ENCODE data around the gene CIAO3.

The CIAO3 gene

DNA sequence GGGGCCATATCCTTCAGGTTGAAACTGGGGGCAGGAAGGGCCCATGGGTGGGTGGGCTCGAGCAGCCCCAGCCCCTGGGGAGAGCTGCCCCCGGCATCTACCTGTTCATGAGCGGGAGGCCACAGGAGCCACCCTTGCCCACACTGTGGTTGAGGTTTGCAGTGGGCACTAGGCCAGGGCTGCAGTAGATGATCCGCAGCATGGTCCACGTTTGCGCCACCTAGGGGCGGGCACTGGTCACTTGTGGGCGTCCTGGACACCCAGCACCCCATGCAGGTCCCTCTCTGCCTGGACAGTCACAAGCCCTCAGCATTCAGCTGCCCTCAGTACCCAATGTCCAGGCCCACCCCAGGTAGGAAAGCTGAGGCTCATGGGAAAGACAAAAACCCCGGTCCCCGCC, 54.8 kb downstream of the CIAO3 start:
- no peaks in the 10 kb centered on the region for H3K27me3 ChIP-seq (ENCODE audit: insufficient read depth, poor library complexity, severe bottlenecking)
- peaks cover 13% of the 10 kb centered on the region for H3K4me1 ChIP-seq (ENCODE audit: insufficient read depth, poor library complexity, severe bottlenecking)
- TF ChIP-seq, protein P1, sequence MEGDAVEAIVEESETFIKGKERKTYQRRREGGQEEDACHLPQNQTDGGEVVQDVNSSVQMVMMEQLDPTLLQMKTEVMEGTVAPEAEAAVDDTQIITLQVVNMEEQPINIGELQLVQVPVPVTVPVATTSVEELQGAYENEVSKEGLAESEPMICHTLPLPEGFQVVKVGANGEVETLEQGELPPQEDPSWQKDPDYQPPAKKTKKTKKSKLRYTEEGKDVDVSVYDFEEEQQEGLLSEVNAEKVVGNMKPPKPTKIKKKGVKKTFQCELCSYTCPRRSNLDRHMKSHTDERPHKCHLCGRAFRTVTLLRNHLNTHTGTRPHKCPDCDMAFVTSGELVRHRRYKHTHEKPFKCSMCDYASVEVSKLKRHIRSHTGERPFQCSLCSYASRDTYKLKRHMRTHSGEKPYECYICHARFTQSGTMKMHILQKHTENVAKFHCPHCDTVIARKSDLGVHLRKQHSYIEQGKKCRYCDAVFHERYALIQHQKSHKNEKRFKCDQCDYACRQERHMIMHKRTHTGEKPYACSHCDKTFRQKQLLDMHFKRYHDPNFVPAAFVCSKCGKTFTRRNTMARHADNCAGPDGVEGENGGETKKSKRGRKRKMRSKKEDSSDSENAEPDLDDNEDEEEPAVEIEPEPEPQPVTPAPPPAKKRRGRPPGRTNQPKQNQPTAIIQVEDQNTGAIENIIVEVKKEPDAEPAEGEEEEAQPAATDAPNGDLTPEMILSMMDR (IDR thresholded peaks at IDR 0.05; ENCODE audit: poor library complexity, severe bottlenecking): peak; percentile 56
- DNase-seq (ENCODE audit: low spot score) (no peak), ATAC-seq (ENCODE audit: low read depth) (no peak)
- no peak overlapping the region for H3K27ac ChIP-seq (ENCODE audit: poor library complexity, severe bottlenecking)
- peaks cover 44% of the 10 kb centered on the region for H3K36me3 ChIP-seq (ENCODE audit: low read depth)
- H3K4me3 ChIP-seq (ENCODE audit: severe bottlenecking): no peak overlapping the region
- H3K9me3 ChIP-seq (ENCODE audit: severe bottlenecking): no peaks in the 10 kb centered on the region

DNA sequence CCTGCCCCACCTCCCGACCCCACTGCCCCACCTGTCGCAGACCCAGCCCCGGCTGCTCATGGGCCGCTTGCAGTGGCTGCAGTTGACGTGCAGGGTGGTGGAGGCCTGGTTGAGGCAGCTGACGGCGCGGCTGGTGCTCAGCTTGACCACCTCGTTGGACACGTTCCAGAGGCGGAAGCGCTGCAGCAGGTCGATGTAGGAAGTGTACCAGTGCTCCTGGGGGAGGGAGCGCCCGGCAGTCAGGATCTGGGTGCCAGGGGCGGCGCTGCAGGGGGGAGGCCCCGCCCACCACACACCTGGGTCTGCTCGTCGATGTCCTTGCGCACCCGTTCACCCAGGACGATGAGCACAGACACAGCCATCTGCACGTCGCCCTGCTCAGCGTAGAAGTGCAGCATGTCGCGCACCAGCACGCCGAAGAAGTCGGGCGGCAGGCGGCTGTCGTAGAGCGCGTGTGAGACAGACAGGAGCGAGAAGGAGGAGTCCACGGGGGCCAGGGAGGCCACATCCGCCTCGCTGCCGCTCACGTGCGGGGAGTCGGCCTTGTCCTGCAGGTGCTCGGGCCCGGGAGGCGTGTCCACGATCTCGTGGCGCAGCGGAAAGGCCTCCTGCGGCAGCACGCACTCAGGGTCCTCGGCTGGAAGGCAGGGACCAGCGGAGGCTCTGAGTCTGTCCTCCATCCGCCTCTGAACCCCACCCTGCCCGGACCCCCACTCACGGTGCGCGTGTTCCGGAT, 55.7 kb downstream of the CIAO3 start:
- Histone ChIP-seq H3K27me3 (ENCODE audit: insufficient read depth, poor library complexity, severe bottlenecking) (no peaks in the 10 kb centered on the region), H3K4me1 (ENCODE audit: insufficient read depth, poor library complexity, severe bottlenecking) (peaks cover 13% of the 10 kb centered on the region), H3K36me3 (ENCODE audit: low read depth) (peaks cover 44% of the 10 kb centered on the region), H3K9me3 (ENCODE audit: severe bottlenecking) (no peaks in the 10 kb centered on the region), H3K27ac (ENCODE audit: poor library complexity, severe bottlenecking) (peak overlapping the region; percentile 77), H3K4me3 (ENCODE audit: severe bottlenecking) (no peak overlapping the region)
- no peak for ATAC-seq (ENCODE audit: low read depth)
- TF ChIP-seq, protein P1 (IDR thresholded peaks at IDR 0.05; ENCODE audit: poor library complexity, severe bottlenecking): no peak
- DNase-seq (ENCODE audit: low spot score): no peak

DNA sequence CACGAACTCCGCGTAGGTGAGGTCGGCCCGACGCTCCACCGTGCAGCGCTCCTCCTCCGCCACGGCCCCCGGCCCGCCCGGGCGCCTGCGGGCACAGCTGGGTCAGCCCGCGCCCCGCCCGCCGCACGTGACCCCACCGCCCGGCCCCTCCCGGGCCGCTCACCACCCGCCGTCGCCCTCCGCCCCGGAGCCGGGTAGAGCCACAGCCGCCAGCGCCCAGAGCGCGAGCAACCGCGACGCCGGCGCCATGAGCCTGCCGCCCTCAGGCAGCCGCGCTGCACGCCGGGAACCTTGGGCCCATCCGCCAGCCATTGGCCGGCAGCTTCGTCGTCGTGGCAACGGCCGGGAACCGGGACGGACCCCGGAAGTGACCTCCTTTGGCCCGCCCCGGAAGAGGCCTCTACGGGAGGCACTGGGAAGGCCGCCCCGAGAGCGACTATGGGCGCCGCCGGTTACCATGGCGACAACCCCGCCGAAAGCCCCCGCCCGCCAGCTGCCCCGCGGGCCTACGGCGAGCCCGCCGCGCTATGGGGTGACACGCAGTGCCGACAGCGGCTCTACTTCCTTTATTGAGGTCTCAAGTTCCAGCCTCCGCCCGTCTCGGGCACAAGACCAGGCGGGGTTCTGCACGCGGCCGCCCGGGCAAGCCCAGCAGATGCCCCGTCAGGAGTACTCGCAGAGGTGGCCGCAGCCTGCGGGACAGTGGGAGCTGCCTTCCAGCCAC, 56.6 kb downstream of the CIAO3 start, which contains the start of gene JMJD8:
Gene JMJD8, minus strand, starts transcription at position 264 of the 724 bp plus-strand sequence. Its CDS starts 15 bp downstream, at position 249.
- peak within 1 kb of the TSS; percentile 72 for H3K4me3 ChIP-seq (ENCODE audit: severe bottlenecking)
- H3K36me3 ChIP-seq (ENCODE audit: low read depth): peaks cover 44% of the 10 kb centered on the region
- H3K27ac ChIP-seq (ENCODE audit: poor library complexity, severe bottlenecking): peak within 1 kb of the TSS; percentile 77
- H3K27me3 ChIP-seq (ENCODE audit: insufficient read depth, poor library complexity, severe bottlenecking): no peaks in the 10 kb centered on the region
- ATAC-seq (ENCODE audit: low read depth): peak; percentile 67
- peak; percentile 99 for DNase-seq (ENCODE audit: low spot score)
- TF ChIP-seq, protein P1 (IDR thresholded peaks at IDR 0.05; ENCODE audit: poor library complexity, severe bottlenecking): no peak
- H3K4me1 ChIP-seq (ENCODE audit: insufficient read depth, poor library complexity, severe bottlenecking): peaks cover 12% of the 10 kb centered on the region
- H3K9me3 ChIP-seq (ENCODE audit: severe bottlenecking): no peaks in the 10 kb centered on the region

DNA sequence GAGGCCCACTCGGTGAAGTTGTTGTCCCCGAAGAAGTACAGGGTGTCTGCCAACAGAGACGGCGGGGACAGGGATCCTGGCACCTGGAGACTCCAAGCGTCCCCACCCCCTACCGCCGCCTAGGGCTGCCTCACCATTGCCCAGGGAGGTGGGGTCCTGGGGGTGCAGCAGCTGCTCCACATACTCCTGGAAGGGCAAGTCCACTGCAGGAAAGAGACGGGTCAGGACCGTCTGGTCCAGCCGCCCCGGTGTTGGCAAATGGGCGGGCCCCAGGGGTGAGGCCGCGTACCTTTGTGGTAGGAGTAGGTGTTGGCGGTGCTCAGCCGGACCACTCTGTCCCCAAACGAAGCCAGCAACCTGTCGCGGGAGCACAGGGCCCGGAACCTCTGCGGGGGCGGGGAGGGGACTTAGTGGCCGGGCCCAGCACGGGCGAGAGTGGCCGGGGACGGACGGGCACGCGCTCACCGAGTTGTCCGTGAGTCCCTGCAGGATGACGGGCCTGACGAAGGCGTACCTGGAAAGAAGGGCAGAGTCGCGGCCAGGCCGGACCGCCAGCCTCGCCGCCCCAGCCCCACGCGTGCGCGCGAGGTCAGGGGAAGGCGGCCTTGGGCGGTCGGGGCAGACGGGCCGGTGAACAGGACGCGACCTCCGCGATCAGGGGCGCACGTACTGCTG, 57.3 kb downstream of the CIAO3 start:
- DNase-seq (ENCODE audit: low spot score): no peak
- Histone ChIP-seq H3K27ac (ENCODE audit: poor library complexity, severe bottlenecking) (peak overlapping the region; percentile 77), H3K27me3 (ENCODE audit: insufficient read depth, poor library complexity, severe bottlenecking) (no peaks in the 10 kb centered on the region), H3K9me3 (ENCODE audit: severe bottlenecking) (no peaks in the 10 kb centered on the region), H3K4me3 (ENCODE audit: severe bottlenecking) (peak overlapping the region; percentile 72), H3K4me1 (ENCODE audit: insufficient read depth, poor library complexity, severe bottlenecking) (peaks cover 15% of the 10 kb centered on the region), H3K36me3 (ENCODE audit: low read depth) (peaks cover 44% of the 10 kb centered on the region)
- ATAC-seq (ENCODE audit: low read depth): peak; percentile 3; the same call in 2 of the 3 replicates
- TF ChIP-seq, protein P1 (IDR thresholded peaks at IDR 0.05; ENCODE audit: poor library complexity, severe bottlenecking): no peak

Measured in RWPE2 (cell line).